IPS-20b (cell line): ENCODE data around the gene HOXA6.

ENCODE experiments used
- H3K27ac ChIP-seq: one replicate; pipeline ENCODE4 v1.5.1; 2013; ENCODE audit warnings: low read length
- H3K27me3 ChIP-seq: 2 replicates; pipeline ENCODE4 v1.6.1; 2013; ENCODE audit warnings: mild to moderate bottlenecking, low read length, inconsistent platforms; ENCODE audit not compliant: insufficient read depth
- H3K36me3 ChIP-seq: 2 replicates; pipeline ENCODE4 v1.6.1; 2013; ENCODE audit warnings: low read depth, mild to moderate bottlenecking, inconsistent platforms, low read length, moderate library complexity; ENCODE audit not compliant: insufficient read depth
- H3K4me1 ChIP-seq: 2 replicates; pipeline ENCODE4 v1.6.1; 2013; ENCODE audit warnings: mild to moderate bottlenecking, control low read depth, inconsistent platforms, low read length, moderate library complexity; ENCODE audit not compliant: insufficient read depth
- H3K4me3 ChIP-seq: 2 replicates; pipeline ENCODE4 v1.5.1; 2013; ENCODE audit warnings: mild to moderate bottlenecking, low read length, inconsistent platforms
- H3K9ac ChIP-seq: 2 replicates; pipeline ENCODE4 v1.6.1; 2013; ENCODE audit warnings: low read depth, mild to moderate bottlenecking, inconsistent platforms, low read length, moderate library complexity
- H3K9me3 ChIP-seq: 2 replicates; pipeline ENCODE4 v1.6.1; 2013; ENCODE audit warnings: mild to moderate bottlenecking, low read depth, low read length, inconsistent platforms; ENCODE audit not compliant: insufficient read depth

Gene HOXA6

GRCh38 chr7:27147199-27148030 is at the start of gene HOXA6:
TSS of gene HOXA6 (minus strand) at chr7:27147774. CDS start at chr7:27147749, 25 bp downstream.
- H3K4me1 ChIP-seq, result no peaks in the 10 kb centered on the region
- H3K9ac ChIP-seq, result no peak within 1 kb of the TSS
- no peak within 1 kb of the TSS for H3K4me3 ChIP-seq
- peaks cover 100% of the 10 kb centered on the region for H3K27me3 ChIP-seq
- H3K9me3 ChIP-seq, result peaks cover 9% of the 10 kb centered on the region; the same call in 1 of the 2 replicates
- no peaks in the 10 kb centered on the region for H3K36me3 ChIP-seq
- H3K27ac ChIP-seq, result no peak within 1 kb of the TSS

GRCh38 chr7:27196287-27196767 is 48.8 kb upstream of the HOXA6 start:
- Histone ChIP-seq H3K27ac (no peak overlapping the region), H3K36me3 (no peaks in the 10 kb centered on the region), H3K27me3 (peaks cover 99% of the 10 kb centered on the region), H3K4me3 (no peak overlapping the region), H3K9ac (no peak overlapping the region), H3K9me3 (peaks cover 6% of the 10 kb centered on the region; the same call in 1 of the 2 replicates), H3K4me1 (no peaks in the 10 kb centered on the region)

- Histone ChIP-seq H3K9ac (no peak overlapping the region), H3K4me1 (no peaks in the 10 kb centered on the region), H3K9me3 (peaks cover 5% of the 10 kb centered on the region; the same call in 1 of the 2 replicates), H3K27ac (no peak overlapping the region), H3K4me3 (no peak overlapping the region), H3K27me3 (peaks cover 99% of the 10 kb centered on the region), H3K36me3 (no peaks in the 10 kb centered on the region)
These were observed 47.3 kb upstream of the HOXA6 start for GRCh38 chr7:27194686-27195379.

GRCh38 chr7:27194002-27194352 is 46.4 kb upstream of the HOXA6 start:
- H3K4me1 ChIP-seq, result no peaks in the 10 kb centered on the region; the same call in 1 of the 2 replicates
- no peak overlapping the region for H3K27ac ChIP-seq
- H3K4me3 ChIP-seq, result no peak overlapping the region
- H3K36me3 ChIP-seq, result no peaks in the 10 kb centered on the region
- H3K27me3 ChIP-seq, result peaks cover 100% of the 10 kb centered on the region
- no peak overlapping the region for H3K9ac ChIP-seq
- peaks cover 5% of the 10 kb centered on the region; the same call in 1 of the 2 replicates for H3K9me3 ChIP-seq

GRCh38 chr7:27193335-27194001 is 45.9 kb upstream of the HOXA6 start:
- H3K27me3 ChIP-seq, result peaks cover 100% of the 10 kb centered on the region
- H3K36me3 ChIP-seq, result no peaks in the 10 kb centered on the region
- no peak overlapping the region for H3K27ac ChIP-seq
- H3K9me3 ChIP-seq, result peaks cover 5% of the 10 kb centered on the region; the same call in 1 of the 2 replicates
- H3K9ac ChIP-seq, result no peak overlapping the region
- H3K4me3 ChIP-seq, result no peak overlapping the region
- H3K4me1 ChIP-seq, result no peaks in the 10 kb centered on the region; the same call in 1 of the 2 replicates

GRCh38 chr7:27192546-27193334 is 45.2 kb upstream of the HOXA6 start:
- Histone ChIP-seq H3K9me3 (peaks cover 5% of the 10 kb centered on the region; the same call in 1 of the 2 replicates), H3K4me1 (no peaks in the 10 kb centered on the region; the same call in 1 of the 2 replicates), H3K36me3 (no peaks in the 10 kb centered on the region), H3K9ac (no peak overlapping the region), H3K4me3 (no peak overlapping the region), H3K27me3 (peaks cover 100% of the 10 kb centered on the region), H3K27ac (no peak overlapping the region)

GRCh38 chr7:27191833-27192545 is 44.4 kb upstream of the HOXA6 start:
- Histone ChIP-seq H3K4me3 (no peak overlapping the region), H3K27ac (no peak overlapping the region), H3K4me1 (peaks cover 6% of the 10 kb centered on the region), H3K9me3 (peaks cover 10% of the 10 kb centered on the region; the same call in 1 of the 2 replicates), H3K27me3 (peaks cover 100% of the 10 kb centered on the region), H3K9ac (no peak overlapping the region), H3K36me3 (no peaks in the 10 kb centered on the region)

GRCh38 chr7:27191161-27191731 is 43.7 kb upstream of the HOXA6 start:
- no peak overlapping the region for H3K27ac ChIP-seq
- no peak overlapping the region for H3K9ac ChIP-seq
- no peaks in the 10 kb centered on the region for H3K36me3 ChIP-seq
- H3K4me1 ChIP-seq, result peaks cover 6% of the 10 kb centered on the region
- H3K9me3 ChIP-seq, result peaks cover 10% of the 10 kb centered on the region; the same call in 1 of the 2 replicates
- no peak overlapping the region for H3K4me3 ChIP-seq
- H3K27me3 ChIP-seq, result peaks cover 100% of the 10 kb centered on the region

- peaks cover 100% of the 10 kb centered on the region for H3K27me3 ChIP-seq
- no peaks in the 10 kb centered on the region for H3K36me3 ChIP-seq
- H3K9ac ChIP-seq, result no peak overlapping the region
- peaks cover 10% of the 10 kb centered on the region; the same call in 1 of the 2 replicates for H3K9me3 ChIP-seq
- no peak overlapping the region for H3K4me3 ChIP-seq
- peaks cover 6% of the 10 kb centered on the region for H3K4me1 ChIP-seq
- H3K27ac ChIP-seq, result no peak overlapping the region
These were observed 42.6 kb upstream of the HOXA6 start for GRCh38 chr7:27189997-27190748.
